ENCODE results near the gene DHX16.
A peak's percentile ranks its signal among the peaks of the same experiment; 100 is the strongest.
"Not testable (repeated sequence)": the region's sequence is repeated elsewhere in the genome, so short reads cannot be mapped to it uniquely, and the experiment has no call there.

DHX16 gene

GRCh38 chr6:30678964-30679726 lies 6.3 kb upstream of the DHX16 start:
- DNase-seq: peak; percentile 70 to 71

DNA sequence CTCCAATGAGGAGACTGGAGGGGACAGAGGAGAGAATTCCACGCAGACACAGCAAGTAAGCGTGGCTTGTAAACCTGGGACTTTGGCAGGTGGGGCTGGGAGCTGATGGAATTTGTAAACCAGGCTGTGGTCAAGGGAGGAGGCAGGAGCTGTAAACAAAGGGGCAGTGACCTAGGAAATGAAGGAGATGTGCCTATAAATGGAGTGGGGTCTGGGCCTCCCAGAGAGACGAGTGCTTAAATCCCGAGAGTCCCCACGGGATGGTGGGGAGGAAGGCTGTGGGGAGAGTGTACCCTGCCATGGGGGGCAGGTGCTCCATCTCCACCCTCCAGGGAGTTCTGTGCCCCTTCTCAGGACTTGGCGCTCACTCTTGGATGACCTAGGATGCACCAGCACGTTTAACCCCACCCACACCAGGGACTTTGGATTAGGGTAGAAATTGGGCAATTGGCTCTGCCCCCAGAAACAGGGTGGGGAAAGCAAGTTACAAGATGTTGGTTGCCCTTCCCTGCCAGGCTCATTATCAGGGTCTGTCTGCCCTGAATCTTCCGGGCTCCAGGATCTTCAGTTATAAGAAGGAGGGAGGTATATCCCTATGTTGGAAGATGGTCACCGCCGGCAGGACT lies 4.0 kb upstream of the DHX16 start:
- DNase-seq: no peak

- no peak for DNase-seq
Measured at GRCh38 chr6:30670760-30671527, 1.9 kb downstream of the DHX16 start.

DNA sequence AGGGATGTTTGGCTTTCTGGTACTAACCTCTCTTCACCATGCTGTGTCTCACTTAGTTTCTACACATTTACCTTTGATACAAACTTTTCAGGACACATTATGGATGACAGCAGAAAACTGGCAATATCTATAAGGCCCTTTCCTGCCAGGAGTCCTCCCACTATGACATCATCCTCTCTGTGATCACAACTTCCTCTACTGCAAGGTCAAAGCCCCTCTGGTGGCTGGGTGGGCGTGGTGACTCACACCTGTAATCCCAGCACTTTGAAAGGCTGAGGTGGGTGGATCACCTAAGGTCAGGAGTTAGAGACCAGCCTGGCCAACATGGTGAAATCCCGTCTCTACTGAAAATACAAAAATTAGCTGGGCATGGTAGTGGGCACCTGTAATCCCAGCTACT lies 6.5 kb downstream of the DHX16 start:
- not testable (repeated sequence) for DNase-seq

GRCh38 chr6:30664994-30665767 lies 7.6 kb downstream of the DHX16 start:
- DNase-seq: no peak

GRCh38 chr6:30657922-30658321 lies 14.9 kb downstream of the DHX16 start:
- not testable (repeated sequence) for DNase-seq

- no peak for DNase-seq
Measured at GRCh38 chr6:30657454-30657853, 15.4 kb downstream of the DHX16 start.

GRCh38 chr6:30656513-30656912 lies 16.3 kb downstream of the DHX16 start:
- DNase-seq: no peak

DNA sequence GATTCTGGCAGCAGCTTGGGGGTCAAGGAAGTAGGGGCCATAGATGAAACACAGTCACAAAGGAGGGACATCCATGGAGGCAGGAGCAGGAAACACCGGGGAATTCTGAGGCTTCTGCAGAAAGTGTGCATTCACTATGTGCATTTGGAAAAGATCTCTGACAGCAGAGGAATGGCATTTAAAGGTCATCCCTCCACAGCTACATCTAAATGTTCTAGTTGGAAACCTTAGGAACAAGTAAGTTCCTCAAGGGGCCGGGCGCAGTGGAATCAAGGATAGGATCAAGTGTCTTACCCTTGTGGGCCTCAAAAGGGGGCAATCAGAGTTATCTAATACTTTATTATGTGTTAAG lies 17.1 kb downstream of the DHX16 start:
- DNase-seq: no peak

DNA sequence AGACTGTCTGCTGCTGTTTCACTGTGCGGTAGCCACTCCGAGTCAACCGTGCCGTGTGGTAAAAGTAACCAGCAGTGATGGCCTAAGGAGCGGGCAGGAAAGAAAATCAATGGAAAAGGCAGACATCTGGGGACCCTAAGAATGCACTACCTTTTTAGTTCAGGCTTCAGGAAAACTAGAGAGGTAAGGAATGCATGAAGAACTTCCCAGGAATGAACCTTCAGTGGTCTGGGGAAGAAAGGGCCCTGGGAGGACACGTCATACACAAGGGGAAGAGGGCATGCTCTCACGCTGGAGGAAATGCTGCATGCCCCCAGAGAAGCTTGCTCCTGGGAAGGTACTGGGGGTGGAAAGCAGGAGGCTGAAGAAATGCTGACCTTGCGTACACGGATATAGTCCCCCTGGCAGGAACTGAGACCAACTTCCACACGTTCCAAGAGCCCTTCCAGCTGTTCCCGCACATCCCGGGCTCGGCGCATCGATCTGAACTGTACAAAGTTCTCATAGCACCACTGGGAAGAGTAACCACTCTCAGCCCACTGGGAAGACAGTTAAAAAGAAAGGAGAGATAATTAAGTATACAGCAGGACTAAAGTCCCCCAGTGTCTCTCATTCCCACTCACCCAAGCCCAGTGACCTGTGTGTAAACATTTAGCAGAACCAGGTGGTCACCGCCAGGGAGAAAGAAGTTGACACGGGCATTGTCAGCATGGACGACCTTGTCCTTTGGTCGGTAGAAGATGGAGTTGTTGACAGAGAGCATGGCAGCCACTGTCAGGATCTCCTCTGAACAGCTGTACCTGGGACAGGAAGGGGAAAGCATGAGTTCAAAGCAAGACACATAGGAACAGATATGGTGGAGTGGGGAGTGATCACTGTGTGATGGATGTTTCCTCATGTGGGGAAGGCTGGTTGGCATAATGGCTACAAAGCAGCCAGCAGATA lies 17.7 kb downstream of the DHX16 start:
- DNase-seq: no peak

- no peak for DNase-seq
Measured at GRCh38 chr6:30651143-30651542, 21.7 kb downstream of the DHX16 start.

DNA sequence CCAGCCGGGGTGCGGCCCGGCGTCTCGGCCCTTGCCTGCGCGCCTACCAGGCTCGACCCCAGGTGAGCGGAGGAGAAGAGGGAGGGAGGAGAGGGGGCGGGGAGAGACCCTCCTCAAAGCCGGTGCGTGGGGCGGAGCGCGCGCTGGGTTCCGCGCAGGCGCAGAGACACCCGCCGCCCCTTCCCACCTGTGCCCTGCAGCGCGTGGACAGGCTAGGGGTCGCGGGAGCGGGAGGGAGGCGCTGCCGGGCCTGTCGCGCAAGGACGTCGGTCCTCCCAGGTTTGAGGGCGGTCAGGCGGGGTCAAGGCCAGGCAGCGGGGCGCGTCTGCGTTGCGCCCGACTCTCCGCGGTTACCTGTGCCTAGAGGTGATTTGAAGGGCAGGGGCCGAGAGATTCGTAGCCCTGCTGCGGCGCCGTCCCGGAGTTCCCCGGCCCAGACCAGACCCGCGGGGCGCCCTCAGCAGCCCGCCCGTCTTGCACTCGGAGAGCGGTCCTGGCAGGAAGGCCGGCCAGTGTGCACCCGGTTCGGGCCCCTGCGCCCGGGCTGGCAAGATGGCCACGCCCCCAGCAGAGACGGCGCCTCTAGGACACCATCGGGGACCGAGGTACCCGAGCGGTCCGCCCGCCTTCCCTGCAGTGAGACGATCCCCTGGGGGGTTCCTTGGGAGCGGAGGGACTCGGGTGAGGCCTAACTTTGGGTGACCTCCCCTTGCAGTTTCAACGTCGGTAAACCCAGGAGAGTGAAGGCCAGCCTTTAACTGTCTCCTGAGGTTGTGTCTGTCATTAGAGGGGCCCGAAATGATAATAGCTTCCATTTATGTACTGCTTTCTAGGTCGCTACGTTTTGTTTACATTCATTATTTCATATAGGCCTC lies 25.3 kb downstream of the DHX16 start:
- peak; percentile 58 to 86 for DNase-seq

GRCh38 chr6:30646450-30647241 lies 26.2 kb downstream of the DHX16 start, which contains the start of gene C6orf136:
Gene C6orf136, plus strand, starts transcription at chr6:30647133. Its CDS starts 99 bp downstream, at chr6:30647232.
- peak; percentile 91 to 93 for DNase-seq

GRCh38 chr6:30645989-30646388 lies 26.8 kb downstream of the DHX16 start:
- DNase-seq: no peak

DNA sequence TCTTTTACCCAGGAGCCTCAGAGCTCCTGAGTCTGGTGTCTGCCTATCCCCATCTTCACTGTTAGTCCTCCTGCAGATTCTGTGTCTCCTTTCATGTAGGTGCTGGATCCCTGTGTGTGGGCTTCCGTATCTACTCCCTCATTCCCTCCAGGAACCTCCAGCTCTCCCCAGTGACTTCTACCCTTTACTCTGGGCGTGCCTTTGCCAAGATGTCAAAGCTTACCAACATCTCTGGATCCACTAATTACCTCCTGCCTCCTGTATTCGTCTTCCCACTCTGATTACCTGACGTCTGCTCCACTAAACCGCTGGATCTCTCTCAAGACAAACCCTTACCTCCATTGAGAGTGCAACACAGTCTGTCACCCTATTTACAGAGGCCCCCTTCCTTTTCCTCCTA lies 28.0 kb downstream of the DHX16 start:
- DNase-seq: no peak

GRCh38 chr6:30643656-30644055 lies 29.1 kb downstream of the DHX16 start:
- DNase-seq: no peak

GRCh38 chr6:30641048-30641447 lies 31.8 kb downstream of the DHX16 start:
- DNase-seq: no peak

GRCh38 chr6:30640481-30640880 lies 32.3 kb downstream of the DHX16 start:
- DNase-seq: no peak

DNA sequence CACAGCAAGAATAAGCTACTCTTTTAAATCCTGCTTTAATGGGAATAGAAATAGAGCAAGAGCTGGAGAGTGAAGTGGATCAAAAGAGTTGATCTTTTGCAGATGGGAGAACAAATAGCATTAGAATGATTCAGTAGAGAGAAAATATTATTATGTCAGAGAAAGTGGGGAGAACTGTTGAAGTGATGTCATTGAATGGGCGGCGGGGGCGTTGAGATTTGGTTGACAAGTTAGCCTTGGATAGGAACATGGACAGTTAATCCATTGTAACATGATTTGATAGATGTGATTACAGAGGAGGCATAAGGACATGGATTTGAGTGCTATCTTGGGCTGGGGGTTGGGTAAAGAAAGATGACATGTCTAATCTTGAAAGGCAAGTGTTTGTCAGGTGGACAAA lies 37.0 kb downstream of the DHX16 start:
- no peak for DNase-seq
